ENCODE results near the gene EEA1. TPM values are rescaled to one million over a fixed set of nuclear protein-coding genes. Genes with fewer than 3 reads are reported as not detected.

The EEA1 gene
- total and polyA plus RNA-seq, 2 of the 8 experiments (the other 6 are each of a cell fraction or from before 2014, with no cell fraction given), result 1.0 to 18.8 TPM

DNA sequence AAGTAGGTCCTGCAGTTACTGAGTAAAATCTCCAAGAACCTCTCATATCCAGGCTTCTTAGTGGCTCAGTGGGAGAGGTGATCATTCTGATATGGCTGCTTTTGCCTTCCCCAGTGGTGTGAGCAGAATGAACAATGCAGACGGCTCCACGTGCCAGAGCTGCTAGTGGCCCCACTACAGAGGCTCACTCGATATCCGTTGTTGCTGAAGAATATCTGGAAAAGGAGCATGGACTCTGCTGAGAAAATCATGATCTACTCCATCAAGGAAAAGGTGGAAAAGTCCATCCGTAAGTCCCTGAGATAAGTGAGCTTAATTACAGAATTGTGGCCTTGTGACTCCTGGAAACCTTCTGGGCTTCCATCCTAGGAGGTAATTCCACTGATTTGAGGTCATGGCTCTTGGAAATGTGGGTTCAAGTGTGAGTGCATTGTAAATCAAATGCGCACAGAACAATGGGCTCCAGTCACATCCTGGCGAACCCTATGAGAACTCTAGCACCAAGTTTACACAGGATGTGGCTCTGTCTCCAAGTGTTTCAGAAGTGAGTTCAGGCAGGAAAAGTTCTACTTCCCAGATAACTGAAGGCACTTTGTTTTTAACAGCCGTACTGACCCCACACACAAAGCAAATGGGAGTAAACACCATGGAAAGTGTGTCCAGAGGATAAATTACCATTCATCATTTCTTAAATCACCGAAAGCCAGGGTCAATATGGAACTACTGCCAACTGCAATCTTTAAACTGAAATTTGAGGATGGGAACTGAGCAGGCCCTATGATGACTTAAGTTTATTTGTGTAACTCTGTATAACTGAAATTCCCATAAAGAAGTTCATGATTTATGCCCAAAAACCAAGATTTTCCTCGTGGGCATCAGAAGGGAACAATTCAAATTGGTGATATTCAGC, 174.9 kb downstream of the EEA1 start:
- Histone ChIP-seq H3K9me3 (ENCODE audit: insufficient read depth in 2 of 2, low read depth in 1 of 2, low read length in 1 of 2) (no peaks in the 10 kb centered on the region), H3K23ac (ENCODE audit: insufficient read length) (no peak overlapping the region), H4K8ac (ENCODE audit: extremely low read depth, insufficient read depth, low read length) (no peak overlapping the region), H2BK20ac (ENCODE audit: low read length) (no peak overlapping the region), H2BK12ac (ENCODE audit: low read depth, low read length) (no peak overlapping the region), H3K79me1 (ENCODE audit: low read depth, low read length) (no peaks in the 10 kb centered on the region), H3K4ac (replicated peaks; ENCODE audit: insufficient read length, low read depth, low read length) (no peak overlapping the region), H3K4me2 (ENCODE audit: insufficient read depth in 1 of 2, low read depth in 2 of 2, low read length in 2 of 2) (no peak overlapping the region), H3K9ac (replicated peaks in 1 of 4; ENCODE audit: extremely low read depth in 1 of 4, low read depth in 3 of 4, low read length in 3 of 4) (no peak overlapping the region), H3K4me3 (ENCODE audit: extremely low read depth in 1 of 4, insufficient read depth in 2 of 4, low read depth in 3 of 4, low read length in 4 of 4) (no peak overlapping the region), H3K27me3 (replicated peaks in 1 of 4; ENCODE audit: control insufficient read depth in 3 of 4, extremely low read depth in 1 of 4, insufficient read depth in 3 of 4, low read length in 3 of 4) (no peaks in the 10 kb centered on the region), H3K36me3 (ENCODE audit: control insufficient read depth in 2 of 4, insufficient read depth in 4 of 4, low read length in 3 of 4) (no peaks in the 10 kb centered on the region), H3K4me1 (replicated peaks in 1 of 4; ENCODE audit: control insufficient read depth in 3 of 4, insufficient read depth in 4 of 4, low read length in 3 of 4) (no peaks in the 10 kb centered on the region), H2AK5ac (ENCODE audit: low read depth, low read length) (no peak overlapping the region), H3K27ac (ENCODE audit: low read depth, low read length) (no peak overlapping the region), H2BK5ac (ENCODE audit: low read depth, low read length) (no peak overlapping the region), H3K18ac (ENCODE audit: extremely low read depth, low read length) (no peak overlapping the region), H3K79me2 (ENCODE audit: control insufficient read depth in 1 of 2, insufficient read depth in 2 of 2, low read length in 2 of 2) (no peaks in the 10 kb centered on the region), H3K56ac (replicated peaks; ENCODE audit: insufficient read length, low read depth, low read length) (no peak overlapping the region), H2AFZ (ENCODE audit: low read length) (peak overlapping the region; percentile 77), H2BK15ac (ENCODE audit: low read length) (no peak overlapping the region), H3K14ac (ENCODE audit: insufficient read length) (no peak overlapping the region), H2BK120ac (replicated peaks; ENCODE audit: low read depth, low read length) (no peak overlapping the region), H3K23me2 (ENCODE audit: low read depth, low read length) (no peaks in the 10 kb centered on the region), H4K20me1 (replicated peaks in 1 of 2; ENCODE audit: control insufficient read depth in 1 of 2, insufficient read depth in 2 of 2, low read length in 2 of 2) (no peaks in the 10 kb centered on the region), H4K5ac (ENCODE audit: insufficient read length, low read depth, low read length) (no peak overlapping the region), H4K91ac (replicated peaks; ENCODE audit: insufficient read length, low read length) (no peak overlapping the region)
- POLR2A ChIA-PET (ENCODE audit: partially characterized antibody), result no interaction called here
- 89% methylated on average over 10 of the region's 10 CpGs; no CpG with 5 or more reads in 1 of the 2 experiments for WGBS, 2 experiments (ENCODE audit: extremely low coverage in 1 of 2, insufficient coverage in 1 of 2, insufficient read length in 1 of 2, insufficient replicate concordance in 2 of 2, low coverage in 1 of 2, low lambda C conversion rate in 2 of 2, missing lambda C conversion rate in 1 of 2)
- TF ChIP-seq RBBP5 (IDR thresholded peaks at IDR 0.05; ENCODE audit: borderline replicate concordance, low read depth, low read length), result no peak
- no peak for TF ChIP-seq CREB1 (IDR thresholded peaks at IDR 0.05)
- TF ChIP-seq EP300 (IDR thresholded peaks at IDR 0.05; ENCODE audit: borderline replicate concordance in 1 of 2, low read depth in 2 of 2, low read length in 2 of 2), result no peak
- no peak for TF ChIP-seq POLR2AphosphoS5 (IDR thresholded peaks at IDR 0.05; ENCODE audit: low read depth, low read length)
- TF ChIP-seq CEBPB (IDR thresholded peaks at IDR 0.05; ENCODE audit: low read depth, low read length), result no peak
- TF ChIP-seq RNF2 (IDR thresholded peaks at IDR 0.05; ENCODE audit: borderline replicate concordance, low read depth, low read length, missing control alignments, poor library complexity, severe bottlenecking), result no peak
- CTCF ChIA-PET (ENCODE audit: partially characterized antibody), result no interaction called here
- no peak for DNase-seq (ENCODE audit: low read depth in 1 of 2, low spot score in 2 of 2)
- no peak for FAIRE-seq

All from H1 (cell line).